Loucy (cell line): Measurements from ENCODE around the gene BAIAP3.

ENCODE experiments used
- H2AFZ ChIP-seq: fragments of 200-600 bp; sonication (generic); 2 replicates; pipeline ENCODE4 v1.6.0; 2016; ENCODE audit warnings: antibody characterized with exemption, mild to moderate bottlenecking, low read length, moderate library complexity
- H3F3A ChIP-seq: fragments of 200-600 bp; 2 replicates; pipeline ENCODE4 v1.6.0; 2016; ENCODE audit warnings: antibody characterized with exemption, low read depth, mild to moderate bottlenecking
- H3K27me3 ChIP-seq: fragments of 200-600 bp; sonication (generic); 2 replicates; pipeline ENCODE4 v1.6.1; 2014; ENCODE audit warnings: low read length, mild to moderate bottlenecking; ENCODE audit not compliant: insufficient read depth, poor library complexity, severe bottlenecking
- H3K36me3 ChIP-seq: fragments of 200-600 bp; sonication (generic); 2 replicates; pipeline ENCODE4 v1.6.1; 2016; ENCODE audit warnings: low read length; ENCODE audit not compliant: insufficient read depth
- H3K4me1 ChIP-seq: fragments of 200-600 bp; sonication (generic); 2 replicates; pipeline ENCODE4 v1.5.1; 2014; ENCODE audit warnings: low read length, mild to moderate bottlenecking; ENCODE audit not compliant: insufficient read depth, poor library complexity, severe bottlenecking
- H3K4me2 ChIP-seq: fragments of 200-600 bp; sonication (generic); 2 replicates; pipeline ENCODE4 v1.6.0; 2014; ENCODE audit warnings: antibody characterized with exemption, low read length, low read depth, mild to moderate bottlenecking; ENCODE audit not compliant: poor library complexity, severe bottlenecking
- H3K4me3 ChIP-seq: fragments of 200-600 bp; sonication (generic); 2 replicates; pipeline ENCODE4 v1.5.1; 2014; ENCODE audit warnings: low read length, mild to moderate bottlenecking, mixed read lengths; ENCODE audit not compliant: poor library complexity, severe bottlenecking
- H3K79me2 ChIP-seq: fragments of 200-600 bp; sonication (generic); 2 replicates; pipeline ENCODE4 v1.6.1; 2014; ENCODE audit warnings: low read length; ENCODE audit not compliant: insufficient read depth
- H3K9ac ChIP-seq: fragments of 200-600 bp; sonication (generic); 2 replicates; pipeline ENCODE4 v1.6.0; 2014; ENCODE audit warnings: mild to moderate bottlenecking, low read depth, low read length, moderate library complexity; ENCODE audit not compliant: poor library complexity, severe bottlenecking
- H3K9me2 ChIP-seq: fragments of 200-600 bp; sonication (generic); replicated peaks from 2 replicates; pipeline ENCODE4 v1.6.1; 2016; ENCODE audit warnings: low read depth, low read length, mixed read lengths
- H3K9me3 ChIP-seq: fragments of 200-600 bp; sonication (generic); 2 replicates; pipeline ENCODE4 v1.6.1; 2014; ENCODE audit warnings: mild to moderate bottlenecking, antibody characterized with exemption, low read length, low read depth; ENCODE audit not compliant: insufficient read depth
- H4K20me1 ChIP-seq: fragments of 200-600 bp; sonication (generic); 2 replicates; pipeline ENCODE4 v1.6.0; 2014; ENCODE audit warnings: antibody characterized with exemption, low read length, mild to moderate bottlenecking; ENCODE audit not compliant: insufficient read depth, poor library complexity, severe bottlenecking
- EZH2phosphoT487 ChIP-seq: fragments of 200-600 bp; IDR thresholded peaks from 2 replicates; pipeline ENCODE4 v1.6.1; 2018; ENCODE audit warnings: antibody characterized with exemption, mild to moderate bottlenecking, moderate library complexity, borderline replicate concordance
- TF ChIP-seq, protein P1 (sequence below): fragments of 200-600 bp; sonication (generic); conservative IDR thresholded peaks from 2 replicates; pipeline ENCODE4 v1.5.1; 2014; ENCODE audit warnings: mild to moderate bottlenecking, antibody characterized with exemption, low read length

BAIAP3 gene

DNA sequence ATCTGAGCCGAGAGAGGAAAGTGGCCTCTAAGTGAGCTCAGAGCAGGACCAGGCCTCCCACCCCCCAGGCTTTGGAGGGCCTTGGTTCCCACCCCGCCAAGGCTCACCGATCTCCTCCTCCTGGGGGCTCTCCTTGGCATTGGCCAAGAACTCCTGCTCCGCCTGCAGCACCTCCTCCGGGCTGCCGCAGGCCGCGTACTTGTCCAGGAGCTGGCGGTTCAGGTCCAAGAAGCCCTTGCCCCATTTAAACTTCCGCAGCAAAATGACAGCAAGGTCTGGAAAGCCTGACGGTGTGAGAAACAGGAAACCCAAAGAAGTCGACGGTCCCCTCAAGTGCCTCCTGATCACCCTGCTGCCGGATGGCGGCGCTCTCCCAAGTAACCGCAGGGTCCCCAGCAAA is 16.5 kb downstream of the BAIAP3 start:
- Histone ChIP-seq H3K79me2 (peaks cover 11% of the 10 kb centered on the region; the same call in 1 of the 2 replicates), H3K4me3 (no peak overlapping the region), H2AFZ (no peak overlapping the region), H3K4me1 (no peaks in the 10 kb centered on the region), H3K36me3 (no peaks in the 10 kb centered on the region), H4K20me1 (no peaks in the 10 kb centered on the region), H3K9ac (no peak overlapping the region), H3K27me3 (no peaks in the 10 kb centered on the region), H3K9me3 (no peaks in the 10 kb centered on the region), H3K9me2 (no peaks in the 10 kb centered on the region), H3K4me2 (peak overlapping the region; percentile 76), H3F3A (no peaks in the 10 kb centered on the region)
- TF ChIP-seq, protein P1, sequence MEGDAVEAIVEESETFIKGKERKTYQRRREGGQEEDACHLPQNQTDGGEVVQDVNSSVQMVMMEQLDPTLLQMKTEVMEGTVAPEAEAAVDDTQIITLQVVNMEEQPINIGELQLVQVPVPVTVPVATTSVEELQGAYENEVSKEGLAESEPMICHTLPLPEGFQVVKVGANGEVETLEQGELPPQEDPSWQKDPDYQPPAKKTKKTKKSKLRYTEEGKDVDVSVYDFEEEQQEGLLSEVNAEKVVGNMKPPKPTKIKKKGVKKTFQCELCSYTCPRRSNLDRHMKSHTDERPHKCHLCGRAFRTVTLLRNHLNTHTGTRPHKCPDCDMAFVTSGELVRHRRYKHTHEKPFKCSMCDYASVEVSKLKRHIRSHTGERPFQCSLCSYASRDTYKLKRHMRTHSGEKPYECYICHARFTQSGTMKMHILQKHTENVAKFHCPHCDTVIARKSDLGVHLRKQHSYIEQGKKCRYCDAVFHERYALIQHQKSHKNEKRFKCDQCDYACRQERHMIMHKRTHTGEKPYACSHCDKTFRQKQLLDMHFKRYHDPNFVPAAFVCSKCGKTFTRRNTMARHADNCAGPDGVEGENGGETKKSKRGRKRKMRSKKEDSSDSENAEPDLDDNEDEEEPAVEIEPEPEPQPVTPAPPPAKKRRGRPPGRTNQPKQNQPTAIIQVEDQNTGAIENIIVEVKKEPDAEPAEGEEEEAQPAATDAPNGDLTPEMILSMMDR: no peak
- TF ChIP-seq EZH2phosphoT487: no peak

DNA sequence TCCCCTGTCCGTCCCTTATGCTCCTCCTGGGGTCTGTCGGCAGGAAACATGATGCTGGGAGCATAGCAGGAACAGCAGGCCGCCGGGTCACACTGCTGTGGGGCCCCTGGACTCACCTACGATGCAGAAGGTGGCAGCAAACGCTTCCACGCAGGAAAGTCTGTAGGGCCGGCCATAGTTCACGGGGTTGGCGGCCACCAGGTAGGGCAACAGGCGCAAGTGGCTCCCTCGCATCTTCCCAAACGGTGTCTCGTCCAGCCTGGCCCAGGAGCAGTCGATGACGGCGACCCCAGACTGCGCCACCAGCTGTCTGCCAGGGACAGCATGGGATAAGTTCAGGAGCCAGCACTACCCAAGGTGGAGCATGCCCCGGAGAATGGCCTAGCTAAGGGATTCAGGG is 17.2 kb downstream of the BAIAP3 start:
- H3K79me2 ChIP-seq: peaks cover 11% of the 10 kb centered on the region; the same call in 1 of the 2 replicates
- H3K9ac ChIP-seq: peak overlapping the region; percentile 72
- H3K4me1 ChIP-seq: no peaks in the 10 kb centered on the region

GRCh38 chr16:1351215-1351581 is 17.8 kb downstream of the BAIAP3 start:
- H3K4me1 ChIP-seq: no peaks in the 10 kb centered on the region
- no peaks in the 10 kb centered on the region for H3K36me3 ChIP-seq
- H3K9me3 ChIP-seq: no peaks in the 10 kb centered on the region
- no peak overlapping the region for H2AFZ ChIP-seq
- peak overlapping the region; percentile 72 for H3K9ac ChIP-seq
- H3K4me2 ChIP-seq: peak overlapping the region; percentile 76
- no peaks in the 10 kb centered on the region for H3K27me3 ChIP-seq
- H4K20me1 ChIP-seq: no peaks in the 10 kb centered on the region
- H3K9me2 ChIP-seq: no peaks in the 10 kb centered on the region
- TF ChIP-seq, protein P1: no peak
- no peak for TF ChIP-seq EZH2phosphoT487
- peaks cover 11% of the 10 kb centered on the region; the same call in 1 of the 2 replicates for H3K79me2 ChIP-seq
- peak overlapping the region; percentile 78 for H3K4me3 ChIP-seq
- H3F3A ChIP-seq: no peaks in the 10 kb centered on the region

More for the DNA sequence above, 17.2 kb downstream of the BAIAP3 start:
- no peaks in the 10 kb centered on the region for H4K20me1 ChIP-seq
- H3K27me3 ChIP-seq: no peaks in the 10 kb centered on the region
- TF ChIP-seq, protein P1: no peak
- no peak for TF ChIP-seq EZH2phosphoT487
- H3F3A ChIP-seq: no peaks in the 10 kb centered on the region
- no peaks in the 10 kb centered on the region for H3K36me3 ChIP-seq
- peak overlapping the region; percentile 76 for H3K4me2 ChIP-seq
- no peaks in the 10 kb centered on the region for H3K9me2 ChIP-seq
- peak overlapping the region; percentile 78 for H3K4me3 ChIP-seq
- no peak overlapping the region for H2AFZ ChIP-seq
- no peaks in the 10 kb centered on the region for H3K9me3 ChIP-seq
